Measurements from ENCODE around the gene L3MBTL3. TPM values are rescaled to one million over a fixed set of nuclear protein-coding genes. Genes with fewer than 3 reads are reported as not detected.
A peak's percentile ranks its signal among the peaks of the same experiment; 100 is the strongest.

Gene L3MBTL3
- total RNA-seq, 2 donors from 2014 or later = 23.7 to 39.7 TPM

GRCh38 chr6:130034378-130035146 lies 16.2 kb downstream of the L3MBTL3 start:
- no peak overlapping the region for H3K9ac ChIP-seq (ENCODE audit: extremely low read depth, low read length, poor library complexity, severe bottlenecking)
- peaks cover 23% of the 10 kb centered on the region for H3K36me3 Mint-ChIP-seq (ENCODE audit: low read depth)
- peaks cover 3% of the 10 kb centered on the region for H3K4me1 ChIP-seq (ENCODE audit: control insufficient read depth, insufficient read depth, low read length)
- no peak for TF ChIP-seq CTCF (conservative IDR thresholded peaks at IDR 0.05)
- no peaks in the 10 kb centered on the region for H3K9me3 Mint-ChIP-seq
- H3K4me3 Mint-ChIP-seq = no peak overlapping the region
- H3K27me3 Mint-ChIP-seq (ENCODE audit: insufficient read depth) = no peaks in the 10 kb centered on the region
- no peaks in the 10 kb centered on the region for H3K9me3 ChIP-seq (ENCODE audit: control insufficient read depth, low read length)
- H3K27ac ChIP-seq (ENCODE audit: low read depth, low read length) = no peak overlapping the region
- no peak overlapping the region for H3K4me3 ChIP-seq (ENCODE audit: low read length)
- H3K36me3 ChIP-seq (ENCODE audit: control insufficient read depth, insufficient read depth, low read length) = no peaks in the 10 kb centered on the region
- 85 to 86% methylated on average over 8 to 11 of the region's 11 CpGs for WGBS, 2 experiments (ENCODE audit: insufficient coverage in 1 of 2, insufficient read length in 1 of 2)
- H3K27me3 ChIP-seq (ENCODE audit: control insufficient read depth, insufficient read depth, low read length, poor library complexity, severe bottlenecking) = no peaks in the 10 kb centered on the region
- H3K4me1 Mint-ChIP-seq = peaks cover 13% of the 10 kb centered on the region
- DNase-seq = no peak
- no peak overlapping the region for H3K27ac Mint-ChIP-seq

GRCh38 chr6:130035211-130035610 lies 16.8 kb downstream of the L3MBTL3 start:
- no peak for DNase-seq
- Mint-ChIP-seq H3K9me3 (no peaks in the 10 kb centered on the region), H3K36me3 (ENCODE audit: low read depth) (peaks cover 19% of the 10 kb centered on the region), H3K4me1 (peaks cover 13% of the 10 kb centered on the region), H3K27ac (no peak overlapping the region), H3K27me3 (ENCODE audit: insufficient read depth) (no peaks in the 10 kb centered on the region), H3K4me3 (no peak overlapping the region)
- H3K9ac ChIP-seq (ENCODE audit: extremely low read depth, low read length, poor library complexity, severe bottlenecking) = no peak overlapping the region
- no peak overlapping the region for H3K4me3 ChIP-seq (ENCODE audit: low read length)
- no peak for TF ChIP-seq CTCF (conservative IDR thresholded peaks at IDR 0.05)
- no peak overlapping the region for H3K27ac ChIP-seq (ENCODE audit: low read depth, low read length)
- H3K4me1 ChIP-seq (ENCODE audit: control insufficient read depth, insufficient read depth, low read length) = peaks cover 3% of the 10 kb centered on the region
- WGBS, 2 experiments (ENCODE audit: insufficient coverage in 1 of 2, insufficient read length in 1 of 2) = 44 to 46% methylated on average over 2 of the region's 2 CpGs
- H3K27me3 ChIP-seq (ENCODE audit: control insufficient read depth, insufficient read depth, low read length, poor library complexity, severe bottlenecking) = no peaks in the 10 kb centered on the region
- no peaks in the 10 kb centered on the region for H3K9me3 ChIP-seq (ENCODE audit: control insufficient read depth, low read length)
- H3K36me3 ChIP-seq (ENCODE audit: control insufficient read depth, insufficient read depth, low read length) = no peaks in the 10 kb centered on the region

GRCh38 chr6:130037207-130037811 lies 18.9 kb downstream of the L3MBTL3 start:
- 88% methylated on average over 1 of the region's 3 CpGs; no CpG with 5 or more reads in 1 of the 2 experiments for WGBS, 2 experiments (ENCODE audit: insufficient coverage in 1 of 2, insufficient read length in 1 of 2)

More at GRCh38 chr6:130037207-130037811, 18.9 kb downstream of the L3MBTL3 start:
- H3K27me3 ChIP-seq (ENCODE audit: control insufficient read depth, insufficient read depth, low read length, poor library complexity, severe bottlenecking) = no peaks in the 10 kb centered on the region
- no peaks in the 10 kb centered on the region for H3K9me3 ChIP-seq (ENCODE audit: control insufficient read depth, low read length)
- H3K4me3 ChIP-seq (ENCODE audit: low read length) = no peak overlapping the region
- Mint-ChIP-seq H3K9me3 (no peaks in the 10 kb centered on the region), H3K27me3 (ENCODE audit: insufficient read depth) (no peaks in the 10 kb centered on the region), H3K4me3 (no peak overlapping the region), H3K4me1 (peaks cover 13% of the 10 kb centered on the region), H3K36me3 (ENCODE audit: low read depth) (peaks cover 8% of the 10 kb centered on the region), H3K27ac (no peak overlapping the region)
- H3K27ac ChIP-seq (ENCODE audit: low read depth, low read length) = no peak overlapping the region
- H3K4me1 ChIP-seq (ENCODE audit: control insufficient read depth, insufficient read depth, low read length) = peaks cover 3% of the 10 kb centered on the region
- no peaks in the 10 kb centered on the region for H3K36me3 ChIP-seq (ENCODE audit: control insufficient read depth, insufficient read depth, low read length)
- peak; percentile 79 for TF ChIP-seq CTCF (conservative IDR thresholded peaks at IDR 0.05)
- H3K9ac ChIP-seq (ENCODE audit: extremely low read depth, low read length, poor library complexity, severe bottlenecking) = no peak overlapping the region
- DNase-seq = no peak

All from endodermal cell (in vitro differentiated cells).